CD4-positive, alpha-beta T cell treated with Interleukin-12 subunit alpha and Interleukin-12 subunit beta, for 1 hour (primary cell): ENCODE results near the gene ZBTB24.

ENCODE experiments used
- DNase-seq: peaks from one replicate; pipeline ENCODE4 v3.0.0-alpha.2; 2020

The ZBTB24 gene

DNA sequence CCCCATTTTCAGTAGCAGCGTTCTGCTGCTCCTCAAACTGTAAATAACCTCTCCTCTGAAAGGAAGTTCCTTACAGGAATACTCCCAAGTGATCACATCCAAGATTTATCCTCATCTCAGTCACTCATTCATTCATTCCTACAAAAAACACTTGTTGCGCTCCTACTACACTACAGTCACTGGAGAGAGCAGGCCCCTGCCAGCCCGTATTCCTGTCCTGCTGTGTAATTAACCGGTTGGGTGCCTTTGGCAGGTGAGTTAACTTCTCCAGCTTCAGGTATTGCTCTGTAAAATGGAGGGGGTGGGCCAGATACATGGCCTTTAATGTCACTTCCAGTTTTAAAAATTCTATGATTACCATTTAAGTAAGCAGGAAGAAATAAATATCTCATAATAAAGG lies 15.0 kb upstream of the ZBTB24 start:
- no peak for DNase-seq

GRCh38 chr6:109496036-109496772 lies 13.2 kb upstream of the ZBTB24 start:
- no peak for DNase-seq

DNA sequence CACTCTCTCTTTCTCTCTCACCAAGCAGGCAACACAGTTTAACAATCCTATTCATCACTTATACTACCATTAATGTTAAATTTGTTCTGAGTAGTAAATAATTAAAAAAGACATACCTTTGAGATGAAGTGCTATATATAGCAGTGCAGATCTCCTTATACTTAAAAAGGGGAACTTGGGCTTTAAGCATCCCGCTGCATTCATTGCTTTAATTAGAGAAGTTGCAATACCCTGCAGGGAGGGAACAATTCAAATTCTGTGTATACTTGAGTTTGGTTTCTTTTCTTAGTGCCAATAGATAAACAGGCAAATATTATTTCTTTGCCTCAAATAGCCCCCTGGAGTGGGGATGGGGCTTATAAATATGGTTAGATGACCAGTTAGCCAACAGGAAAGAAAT lies 10.8 kb upstream of the ZBTB24 start:
- no peak for DNase-seq

DNA sequence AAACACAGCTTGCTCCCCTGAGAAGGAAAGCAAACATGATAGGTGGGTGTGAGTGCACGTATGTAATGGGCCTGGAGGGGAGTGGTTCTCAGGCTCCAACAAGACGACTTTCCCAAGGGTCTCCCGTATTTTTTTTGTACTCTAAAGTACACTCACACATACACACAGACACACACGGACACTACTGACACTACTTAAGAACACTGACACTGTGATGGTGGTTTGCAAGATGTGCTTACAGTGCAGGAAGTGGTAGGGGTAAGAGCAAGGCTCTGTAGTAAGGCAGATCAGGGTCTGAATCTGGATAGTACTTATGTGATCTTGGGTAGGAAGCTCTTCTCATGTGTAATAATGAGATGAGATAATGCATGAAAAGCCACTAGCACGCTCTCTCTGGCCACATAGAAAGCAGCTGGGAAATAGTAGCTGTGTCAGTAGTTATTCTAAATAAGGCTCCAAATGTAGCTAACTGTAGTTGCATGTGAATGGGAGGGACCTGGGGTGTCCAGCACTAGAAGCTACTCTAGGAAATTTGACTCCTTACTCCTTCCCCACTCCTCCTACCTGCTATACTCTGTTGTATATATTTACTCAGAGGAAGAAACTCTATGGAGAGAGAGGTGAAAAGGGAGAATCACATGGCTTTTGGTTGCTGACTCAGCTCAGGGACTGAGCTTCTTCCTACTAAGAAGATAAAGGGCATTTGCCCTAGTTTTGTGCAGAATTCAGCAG lies 8.4 kb upstream of the ZBTB24 start:
- peak; percentile 45 for DNase-seq

DNA sequence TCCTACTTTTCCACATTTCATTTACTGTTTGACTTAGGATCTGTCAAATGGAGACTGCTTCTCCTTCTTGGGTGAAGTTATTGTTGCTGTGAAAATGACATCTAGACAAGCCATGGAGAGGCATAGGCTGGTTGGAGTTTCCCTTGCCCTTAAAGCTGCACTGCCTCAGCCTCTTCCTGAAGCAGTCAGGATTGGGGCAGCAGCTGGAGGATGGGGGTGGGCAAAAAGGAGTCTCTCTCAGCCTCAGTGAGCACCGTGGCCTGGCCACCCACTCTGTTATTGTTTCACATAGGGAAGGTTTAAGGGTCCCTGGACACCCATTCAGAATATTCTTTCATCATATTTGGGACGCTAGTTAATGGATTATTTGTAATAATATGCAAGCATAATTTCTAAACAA lies 7.7 kb upstream of the ZBTB24 start:
- no peak for DNase-seq

DNA sequence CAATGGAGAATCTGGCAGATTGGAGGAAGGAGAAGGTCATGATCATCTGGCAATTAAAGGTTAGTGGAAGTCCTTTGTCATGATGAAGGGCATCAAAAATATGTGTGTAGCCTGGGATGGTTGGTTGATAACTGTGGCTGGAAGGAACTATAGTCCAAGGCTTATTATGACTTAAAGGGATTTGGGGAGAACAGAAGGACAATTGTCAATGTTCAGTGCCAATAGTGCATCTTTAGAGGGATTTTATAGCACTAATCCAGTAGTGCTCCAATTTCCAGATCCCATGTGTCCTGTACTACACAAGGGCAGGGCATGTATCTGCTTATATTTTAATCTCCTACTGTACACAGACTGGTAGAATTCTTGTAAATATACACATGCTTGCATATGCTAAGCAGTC lies 5.0 kb upstream of the ZBTB24 start:
- no peak for DNase-seq

DNA sequence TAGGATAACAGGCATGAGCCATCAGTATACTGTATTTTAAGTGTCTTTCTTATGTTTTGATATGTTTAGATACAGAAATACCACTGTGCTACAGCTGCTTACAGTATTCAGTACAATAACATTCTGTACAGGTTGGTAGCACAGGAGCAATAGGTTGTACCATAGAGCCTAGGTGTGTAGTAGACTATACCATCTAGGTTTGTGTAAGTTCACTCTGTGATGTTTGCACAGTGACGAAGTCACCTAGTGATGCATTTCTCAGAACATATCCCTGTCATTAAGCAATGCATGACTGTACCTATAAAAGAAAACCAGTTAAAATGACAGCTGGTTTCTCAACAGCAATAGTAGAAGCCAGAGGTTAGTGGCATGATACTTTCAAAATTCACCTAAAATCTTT lies 3.0 kb upstream of the ZBTB24 start:
- DNase-seq, result no peak

GRCh38 chr6:109485266-109485935 lies 2.4 kb upstream of the ZBTB24 start:
- DNase-seq, result no peak

DNA sequence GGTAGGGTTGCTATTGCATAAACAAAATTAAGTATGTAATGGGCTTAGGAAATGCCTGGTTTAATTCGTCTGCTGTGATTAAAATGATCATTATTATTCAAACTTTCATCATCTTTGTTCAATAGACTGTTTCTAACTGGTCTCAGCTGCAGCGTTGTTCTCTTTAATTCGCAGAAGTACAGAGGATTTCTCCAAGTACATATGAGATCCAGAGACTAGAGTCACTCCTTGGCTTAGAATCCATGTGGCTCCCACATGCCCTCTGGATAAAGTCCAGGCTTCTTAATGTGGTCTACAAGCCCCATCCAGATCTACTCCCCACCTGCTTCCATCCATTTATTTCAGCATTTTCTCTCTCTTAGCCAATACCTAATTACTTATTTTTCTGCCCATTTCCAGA lies 1.1 kb upstream of the ZBTB24 start:
- DNase-seq, result no peak

- no peak for DNase-seq
Measured at GRCh38 chr6:109483735-109484057, 677 bp upstream of the ZBTB24 start.

- DNase-seq, result no peak
Measured at GRCh38 chr6:109480993-109481480, 2.0 kb downstream of the ZBTB24 start.

GRCh38 chr6:109478841-109479624 lies 4.0 kb downstream of the ZBTB24 start:
- DNase-seq, result peak; percentile 44

- no peak for DNase-seq
Measured at GRCh38 chr6:109478222-109478805, 4.7 kb downstream of the ZBTB24 start.

GRCh38 chr6:109477725-109478124 lies 5.3 kb downstream of the ZBTB24 start:
- no peak for DNase-seq

DNA sequence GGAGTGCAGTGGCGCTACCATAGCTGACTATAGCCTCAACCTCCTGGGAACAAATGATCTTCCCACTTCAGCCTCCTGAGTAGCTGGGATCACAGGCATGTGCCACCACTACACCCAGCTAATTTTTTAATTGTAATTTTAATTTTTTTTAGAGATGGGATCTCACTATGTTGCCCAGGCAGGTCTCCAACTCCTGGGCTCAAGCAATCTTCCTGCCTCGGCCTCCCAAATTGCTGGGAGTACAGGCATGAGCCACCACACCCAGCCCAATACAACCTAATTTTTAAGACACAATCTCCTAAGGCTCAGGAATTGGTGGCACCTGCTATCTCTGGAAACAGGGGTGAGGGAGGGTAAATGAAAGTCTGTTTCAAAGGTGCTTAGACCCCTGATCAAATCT lies 5.8 kb downstream of the ZBTB24 start:
- no peak for DNase-seq

DNA sequence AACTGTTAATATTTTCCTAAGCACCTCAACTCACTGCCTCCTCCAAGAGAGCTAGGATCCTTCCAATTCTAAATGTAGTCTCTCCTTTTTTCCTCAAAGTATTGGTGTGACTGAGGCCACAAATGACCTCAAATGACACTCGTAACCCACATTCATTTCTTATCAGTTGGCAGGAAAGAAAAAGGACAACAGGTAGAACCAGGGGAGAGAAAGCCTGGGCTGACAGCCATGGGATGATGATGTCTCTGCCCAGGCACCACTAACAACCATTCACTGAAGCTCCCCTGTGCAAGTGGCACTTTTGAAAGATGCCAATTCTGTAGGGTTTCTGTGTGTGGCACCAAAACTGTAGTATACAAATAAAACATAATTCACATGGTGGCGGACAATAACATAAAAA lies 7.4 kb downstream of the ZBTB24 start:
- no peak for DNase-seq

DNA sequence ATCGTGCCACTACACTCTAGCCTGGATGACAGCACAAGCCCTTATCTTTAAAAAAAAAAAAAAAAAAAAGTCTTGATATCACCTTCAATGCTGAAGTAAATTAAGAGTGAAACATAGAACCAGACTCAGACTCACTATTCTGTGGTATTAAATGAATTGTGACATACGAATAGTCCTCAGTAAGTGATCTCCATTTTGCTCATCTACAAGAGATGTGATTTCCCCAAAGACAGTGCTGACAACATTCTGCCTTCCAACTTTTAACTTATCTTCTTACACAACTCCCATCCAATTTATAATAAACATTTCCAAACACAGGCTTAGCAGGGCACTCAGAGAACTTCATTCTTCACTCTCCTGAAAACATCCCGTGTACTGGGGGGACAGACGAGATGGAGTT lies 8.0 kb downstream of the ZBTB24 start:
- no peak for DNase-seq

- no peak for DNase-seq
Measured at GRCh38 chr6:109473120-109473519, 9.9 kb downstream of the ZBTB24 start.

GRCh38 chr6:109472132-109472995 lies 10.7 kb downstream of the ZBTB24 start:
- no peak for DNase-seq

DNA sequence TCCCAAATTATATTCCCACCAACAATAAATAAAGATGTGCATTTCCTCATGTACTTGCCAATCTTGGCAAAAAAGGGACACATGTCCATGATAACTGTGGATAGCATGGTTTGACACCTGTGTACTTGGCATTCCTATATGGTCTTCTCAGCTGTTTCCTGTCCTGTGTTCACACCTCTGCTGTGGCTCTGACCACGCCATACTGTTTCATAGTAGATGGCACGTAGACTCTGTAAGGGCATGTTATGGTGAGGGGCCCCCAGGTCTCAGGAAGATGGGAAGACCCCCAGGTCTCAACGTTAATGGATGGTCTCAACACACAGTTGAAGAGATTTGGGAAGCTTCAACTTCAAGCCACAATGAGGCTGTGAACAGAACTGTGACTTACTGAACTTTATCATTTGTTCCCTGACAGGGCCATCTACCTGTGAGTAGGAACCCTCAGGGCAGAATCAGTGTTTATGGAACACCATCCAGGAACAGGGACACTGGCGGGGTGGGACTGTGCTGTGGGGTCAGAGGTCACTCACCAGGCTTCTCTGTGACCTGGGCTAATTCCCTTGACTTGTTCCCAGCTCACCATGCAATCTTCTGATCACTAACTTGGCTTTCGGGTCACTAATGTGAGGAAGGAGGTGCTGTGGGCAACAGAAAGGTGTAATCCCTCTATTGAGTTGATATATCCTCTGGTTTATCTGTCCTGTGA lies 11.8 kb downstream of the ZBTB24 start:
- no peak for DNase-seq

- DNase-seq, result no peak
Measured at GRCh38 chr6:109469591-109470189, 13.3 kb downstream of the ZBTB24 start.
